ENCODE data around the gene ASTN2. TPM values are rescaled to one million over a fixed set of nuclear protein-coding genes. Genes with fewer than 3 reads are reported as not detected.

The ASTN2 gene
- total RNA-seq, 1 donor from 2014 or later: 12.2 TPM

DNA sequence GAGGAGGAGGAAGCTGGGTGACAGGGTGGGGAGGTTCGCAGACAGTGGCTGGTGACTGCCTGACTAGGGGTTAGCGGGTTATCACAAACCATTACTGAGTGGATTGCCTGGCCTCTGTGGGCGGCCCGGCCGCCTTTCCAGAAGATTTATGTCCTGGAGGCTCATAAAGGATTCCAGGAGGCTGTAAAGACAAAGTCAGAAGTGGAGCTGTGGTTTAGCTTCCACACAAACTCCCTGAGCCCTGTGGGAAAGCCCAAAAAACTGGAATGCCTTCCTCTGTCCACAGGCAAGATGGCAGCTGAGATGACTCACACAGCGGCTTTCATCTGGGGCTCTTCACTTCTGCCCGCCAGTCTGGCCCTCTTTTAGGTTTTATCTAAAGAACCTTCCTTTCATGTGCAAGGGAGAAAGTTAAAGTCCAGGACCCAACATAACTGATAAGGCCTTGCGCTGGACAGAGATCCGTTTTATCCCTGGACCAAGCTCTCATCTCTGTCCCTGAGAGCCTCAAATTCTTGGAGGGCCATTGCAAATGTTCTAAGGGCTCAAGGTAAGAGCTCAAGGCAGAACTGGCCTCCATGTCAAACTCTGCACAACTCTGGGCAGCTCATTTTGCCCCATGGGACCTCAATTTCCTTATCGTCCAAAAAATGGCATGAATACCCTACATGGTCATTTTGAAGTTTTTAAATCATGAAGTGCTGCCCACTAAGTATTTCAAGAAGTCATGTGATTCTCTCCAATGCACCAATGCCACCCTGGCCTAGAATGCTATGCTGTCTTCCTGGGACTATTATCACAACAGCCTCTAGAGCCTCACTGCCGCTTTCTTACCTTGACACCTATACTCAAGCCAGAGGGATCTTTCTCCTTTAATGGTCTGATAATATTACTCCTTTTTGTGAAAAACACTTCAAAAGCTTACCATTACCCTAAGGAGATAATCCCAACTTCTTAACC lies 977.2 kb downstream of the ASTN2 start:
- no peaks in the 10 kb centered on the region for H3K36me3 ChIP-seq (ENCODE audit: control insufficient read depth, insufficient read depth, low read length)
- no peak overlapping the region for H3K4me3 ChIP-seq (ENCODE audit: low read depth, low read length)
- no peaks in the 10 kb centered on the region for H3K27me3 ChIP-seq (ENCODE audit: control insufficient read depth, insufficient read depth, low read length)
- no peak for DNase-seq (ENCODE audit: low read depth)
- no peak for TF ChIP-seq CTCF (IDR thresholded peaks at IDR 0.05; ENCODE audit: insufficient read depth, low read length, poor library complexity, severe bottlenecking)

GRCh38 chr9:116436121-116436520 lies 978.7 kb downstream of the ASTN2 start:
- H3K36me3 ChIP-seq (ENCODE audit: control insufficient read depth, insufficient read depth, low read length): no peaks in the 10 kb centered on the region
- no peak for DNase-seq (ENCODE audit: low read depth)
- H3K27me3 ChIP-seq (ENCODE audit: control insufficient read depth, insufficient read depth, low read length): no peaks in the 10 kb centered on the region
- H3K4me3 ChIP-seq (ENCODE audit: low read depth, low read length): no peak overlapping the region
- TF ChIP-seq CTCF (IDR thresholded peaks at IDR 0.05; ENCODE audit: insufficient read depth, low read length, poor library complexity, severe bottlenecking): no peak

DNA sequence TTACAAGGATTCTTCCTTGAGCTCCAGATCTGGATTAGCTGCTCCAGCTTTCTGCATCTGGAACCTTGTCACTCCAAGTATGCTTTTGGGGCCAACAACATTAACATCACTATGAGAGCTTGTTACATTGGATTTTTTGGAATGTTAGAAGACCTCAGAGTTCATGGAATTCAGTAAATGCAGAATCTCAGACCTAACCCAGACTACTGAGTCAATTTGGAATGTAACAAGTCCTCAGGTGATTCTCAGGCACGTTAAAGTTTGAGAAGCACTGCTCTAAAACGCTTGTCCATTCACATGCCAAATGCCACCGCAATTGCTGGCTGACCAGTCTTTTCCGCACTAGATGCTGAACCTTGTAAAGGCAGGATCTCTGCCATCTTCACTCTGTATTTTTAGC lies 979.2 kb downstream of the ASTN2 start:
- DNase-seq (ENCODE audit: low read depth): no peak
- Histone ChIP-seq H3K36me3 (ENCODE audit: control insufficient read depth, insufficient read depth, low read length) (no peaks in the 10 kb centered on the region), H3K4me3 (ENCODE audit: low read depth, low read length) (no peak overlapping the region), H3K27me3 (ENCODE audit: control insufficient read depth, insufficient read depth, low read length) (no peaks in the 10 kb centered on the region)
- TF ChIP-seq CTCF (IDR thresholded peaks at IDR 0.05; ENCODE audit: insufficient read depth, low read length, poor library complexity, severe bottlenecking): no peak

DNA sequence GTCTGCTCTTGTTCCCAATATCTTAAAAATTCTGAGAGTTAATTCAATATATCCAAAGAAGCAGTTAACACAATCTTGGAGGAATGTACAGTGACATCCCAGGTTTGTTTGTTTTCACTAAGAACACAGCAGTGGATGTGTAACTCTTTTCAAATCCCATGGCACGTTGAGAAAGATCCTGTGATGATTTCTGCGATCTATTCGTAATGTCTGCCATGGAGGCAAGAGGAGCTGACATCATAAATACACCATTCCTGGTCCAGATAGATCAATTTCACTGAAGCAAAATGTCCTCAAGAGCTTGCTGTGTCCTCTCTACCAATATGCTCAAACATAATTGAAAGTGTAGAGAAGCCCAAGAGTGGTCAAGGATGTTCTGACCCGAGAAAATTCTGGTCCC lies 980.5 kb downstream of the ASTN2 start:
- no peak for DNase-seq (ENCODE audit: low read depth)
- no peak for TF ChIP-seq CTCF (IDR thresholded peaks at IDR 0.05; ENCODE audit: insufficient read depth, low read length, poor library complexity, severe bottlenecking)
- Histone ChIP-seq H3K36me3 (ENCODE audit: control insufficient read depth, insufficient read depth, low read length) (no peaks in the 10 kb centered on the region), H3K27me3 (ENCODE audit: control insufficient read depth, insufficient read depth, low read length) (no peaks in the 10 kb centered on the region), H3K4me3 (ENCODE audit: low read depth, low read length) (no peak overlapping the region)

DNA sequence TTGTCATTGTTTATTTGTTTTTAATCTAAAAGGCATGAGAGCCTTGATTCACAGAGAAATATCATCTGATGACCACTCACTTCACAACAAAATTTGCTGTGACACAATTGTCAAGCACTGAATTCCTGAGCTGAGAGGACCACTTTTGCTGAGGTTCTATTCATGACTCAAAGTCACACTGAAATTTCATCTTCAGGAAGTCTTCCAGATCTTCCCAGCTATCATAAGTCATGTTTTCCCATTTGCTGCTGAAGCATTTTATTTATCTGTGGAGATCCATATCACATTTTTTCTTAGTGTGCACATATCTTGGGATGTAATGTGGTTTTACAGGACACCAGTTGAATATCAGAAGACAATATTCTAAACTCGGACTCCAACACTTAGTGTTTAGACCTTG lies 982.8 kb downstream of the ASTN2 start:
- no peaks in the 10 kb centered on the region for H3K27me3 ChIP-seq (ENCODE audit: control insufficient read depth, insufficient read depth, low read length)
- TF ChIP-seq CTCF (IDR thresholded peaks at IDR 0.05; ENCODE audit: insufficient read depth, low read length, poor library complexity, severe bottlenecking): no peak
- no peak overlapping the region for H3K4me3 ChIP-seq (ENCODE audit: low read depth, low read length)
- no peak for DNase-seq (ENCODE audit: low read depth)
- H3K36me3 ChIP-seq (ENCODE audit: control insufficient read depth, insufficient read depth, low read length): no peaks in the 10 kb centered on the region
